Measurements from ENCODE around the gene LKAAEAR1. TPM values are rescaled to one million over a fixed set of nuclear protein-coding genes. Genes with fewer than 3 reads are reported as not detected.

LKAAEAR1 gene
- total RNA-seq, 3 donors from 2014 or later (not counting 1 experiment from before 2014, with no cell fraction given) = not detected

DNA sequence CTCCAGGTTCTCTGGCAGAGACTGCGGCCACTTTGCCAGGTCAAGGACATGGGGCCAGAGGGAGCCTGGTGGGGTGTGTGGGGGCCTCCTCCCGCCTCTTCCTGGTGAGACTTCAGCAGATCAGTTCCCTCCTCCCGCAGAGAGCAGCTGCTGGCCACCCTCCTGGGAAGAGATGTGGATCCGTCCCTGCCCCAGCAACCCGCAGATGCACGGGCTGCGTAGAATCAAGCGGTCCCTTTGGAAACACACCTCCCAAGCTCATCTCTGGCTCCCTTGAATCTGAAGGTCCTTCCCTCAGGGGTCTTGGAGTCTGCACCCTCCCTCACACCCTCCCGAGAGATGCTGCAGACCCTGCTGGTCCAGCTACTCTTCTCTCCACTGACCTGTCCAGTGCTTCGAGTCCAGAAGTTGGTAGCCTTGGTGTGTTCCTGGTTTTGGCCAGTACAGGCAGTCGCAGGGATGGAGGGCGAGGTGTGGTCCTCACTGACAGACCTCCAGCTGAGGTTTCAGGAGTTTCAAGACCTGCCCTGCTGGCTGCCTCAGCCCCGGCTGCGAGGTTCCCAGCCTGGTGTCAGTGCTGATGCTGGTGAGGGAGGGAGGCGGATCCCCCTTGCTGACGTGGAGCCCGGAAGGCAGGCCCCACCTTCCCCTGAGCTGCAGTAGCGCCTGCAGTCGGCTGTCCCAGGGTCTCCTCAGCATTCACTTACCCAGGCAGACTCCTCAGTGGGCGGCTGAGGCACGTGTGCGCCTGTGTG is 23.0 kb upstream of the LKAAEAR1 start, which contains the start of gene NPBWR2:
NPBWR2 (minus strand) TSS at position 585 of the 755 bp plus-strand sequence. CDS start 734 bp downstream, outside the sequence.
- H3K27me3 Mint-ChIP-seq (ENCODE audit: low read depth in 2 of 2) = peaks cover 5 to 22% of the 10 kb centered on the region in 2 donors
- H3K4me3 Mint-ChIP-seq = no peak within 1 kb of the TSS
- 60% methylated on average over 22 of the region's 22 CpGs for WGBS (ENCODE audit: insufficient coverage)
- peak in 2 of 3 donors; percentile 55 to 72 for ATAC-seq
- H3K36me3 Mint-ChIP-seq = no peaks in the 10 kb centered on the region
- Histone ChIP-seq H3K36me3 (ENCODE audit: control insufficient read depth, insufficient read depth, low read length) (no peaks in the 10 kb centered on the region), H3K27ac (ENCODE audit: low read length) (peak within 1 kb of the TSS; percentile 49), H3K4me1 (ENCODE audit: control insufficient read depth, insufficient read depth, low read length) (peaks cover 17% of the 10 kb centered on the region), H3K4me3 (ENCODE audit: low read length) (no peak within 1 kb of the TSS), H3K9me3 (ENCODE audit: control insufficient read depth, insufficient read depth, low read length) (no peaks in the 10 kb centered on the region), H3K27me3 (ENCODE audit: control insufficient read depth, insufficient read depth, low read length) (peaks cover 7% of the 10 kb centered on the region)
- H3K27ac Mint-ChIP-seq = no peak within 1 kb of the TSS
- peaks cover 0 to 15% of the 10 kb centered on the region in 2 donors for H3K4me1 Mint-ChIP-seq
- TF ChIP-seq, protein P1, sequence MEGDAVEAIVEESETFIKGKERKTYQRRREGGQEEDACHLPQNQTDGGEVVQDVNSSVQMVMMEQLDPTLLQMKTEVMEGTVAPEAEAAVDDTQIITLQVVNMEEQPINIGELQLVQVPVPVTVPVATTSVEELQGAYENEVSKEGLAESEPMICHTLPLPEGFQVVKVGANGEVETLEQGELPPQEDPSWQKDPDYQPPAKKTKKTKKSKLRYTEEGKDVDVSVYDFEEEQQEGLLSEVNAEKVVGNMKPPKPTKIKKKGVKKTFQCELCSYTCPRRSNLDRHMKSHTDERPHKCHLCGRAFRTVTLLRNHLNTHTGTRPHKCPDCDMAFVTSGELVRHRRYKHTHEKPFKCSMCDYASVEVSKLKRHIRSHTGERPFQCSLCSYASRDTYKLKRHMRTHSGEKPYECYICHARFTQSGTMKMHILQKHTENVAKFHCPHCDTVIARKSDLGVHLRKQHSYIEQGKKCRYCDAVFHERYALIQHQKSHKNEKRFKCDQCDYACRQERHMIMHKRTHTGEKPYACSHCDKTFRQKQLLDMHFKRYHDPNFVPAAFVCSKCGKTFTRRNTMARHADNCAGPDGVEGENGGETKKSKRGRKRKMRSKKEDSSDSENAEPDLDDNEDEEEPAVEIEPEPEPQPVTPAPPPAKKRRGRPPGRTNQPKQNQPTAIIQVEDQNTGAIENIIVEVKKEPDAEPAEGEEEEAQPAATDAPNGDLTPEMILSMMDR (IDR thresholded peaks at IDR 0.05) = no peak
- intact Hi-C loops (cut with micrococcal nuclease) = no loop called here
- peak; percentile 15 to 59 for DNase-seq
- no peaks in the 10 kb centered on the region for H3K9me3 Mint-ChIP-seq

DNA sequence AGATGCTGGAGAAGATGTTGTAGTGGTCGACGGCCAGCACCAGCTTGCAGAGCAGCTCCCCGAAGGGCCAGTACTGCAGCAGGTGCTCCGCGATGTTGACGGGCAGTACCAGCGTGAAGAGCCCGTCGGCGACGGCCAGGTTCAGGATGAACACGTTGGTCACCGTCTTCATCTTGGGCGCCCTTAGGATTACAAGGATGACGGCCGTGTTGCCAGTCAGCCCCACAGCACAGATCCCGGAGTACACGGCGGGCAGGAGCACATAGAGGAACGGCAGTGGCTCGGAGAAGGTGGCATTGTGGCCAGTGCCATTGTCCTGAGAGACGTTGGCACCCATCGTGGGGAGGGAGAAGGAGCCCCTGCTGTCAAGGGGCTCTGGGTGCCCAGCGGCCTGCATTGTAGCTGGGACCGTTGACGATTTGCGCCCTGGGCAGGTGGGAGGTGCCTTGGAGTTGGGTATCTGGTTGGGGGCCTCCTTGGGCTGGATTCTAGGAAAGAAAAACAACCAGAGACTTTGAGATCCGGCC is 22.3 kb upstream of the LKAAEAR1 start:
- H3K4me1 ChIP-seq (ENCODE audit: control insufficient read depth, insufficient read depth, low read length) = peaks cover 23% of the 10 kb centered on the region
- intact Hi-C loops (cut with micrococcal nuclease) = no loop called here
- DNase-seq = peak in 1 of 2 donors; percentile 14
- peaks cover 12% of the 10 kb centered on the region for H3K27me3 ChIP-seq (ENCODE audit: control insufficient read depth, insufficient read depth, low read length)
- H3K4me3 ChIP-seq (ENCODE audit: low read length) = no peak overlapping the region
- no peaks in the 10 kb centered on the region for H3K36me3 ChIP-seq (ENCODE audit: control insufficient read depth, insufficient read depth, low read length)
- H3K4me1 Mint-ChIP-seq = peaks cover 0 to 18% of the 10 kb centered on the region in 2 donors
- TF ChIP-seq, protein P1 (IDR thresholded peaks at IDR 0.05) = no peak
- H3K36me3 Mint-ChIP-seq = no peaks in the 10 kb centered on the region
- no peak overlapping the region for H3K27ac ChIP-seq (ENCODE audit: low read length)
- WGBS (ENCODE audit: insufficient coverage) = 95% methylated on average over 28 of the region's 28 CpGs
- H3K9me3 Mint-ChIP-seq = no peaks in the 10 kb centered on the region
- H3K27ac Mint-ChIP-seq = no peak overlapping the region
- no peaks in the 10 kb centered on the region for H3K9me3 ChIP-seq (ENCODE audit: control insufficient read depth, insufficient read depth, low read length)
- no peak for ATAC-seq
- peaks cover 7 to 24% of the 10 kb centered on the region in 2 donors for H3K27me3 Mint-ChIP-seq (ENCODE audit: low read depth in 2 of 2)
- H3K4me3 Mint-ChIP-seq = no peak overlapping the region

DNA sequence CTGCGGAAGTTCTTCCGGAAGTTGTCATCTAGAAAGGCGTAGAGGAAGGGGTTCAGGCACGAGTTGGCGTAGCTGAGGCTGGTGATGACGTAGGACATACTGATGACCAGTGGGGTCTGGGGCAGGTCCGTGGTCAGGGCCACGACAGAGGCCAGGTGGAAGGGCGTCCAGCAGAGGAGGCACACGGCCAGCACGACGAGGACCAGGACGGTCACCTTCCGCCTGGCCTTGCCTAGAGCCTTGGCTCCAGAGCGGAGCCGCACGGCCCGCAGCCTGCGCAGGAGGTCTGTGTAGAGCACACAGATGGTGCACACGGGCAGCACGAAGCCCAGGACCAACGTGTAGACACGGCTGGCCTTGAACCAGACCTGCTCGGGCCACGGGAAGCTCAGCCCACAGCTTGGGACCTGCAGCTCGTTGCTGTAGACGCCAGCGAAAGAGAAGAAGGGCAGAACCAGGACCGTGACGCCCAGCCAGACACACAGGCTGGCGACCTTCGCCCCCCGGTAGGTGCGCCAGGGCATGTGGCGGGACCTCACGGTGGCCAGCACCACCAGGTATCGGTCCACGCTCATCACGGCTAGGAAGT is 21.7 kb upstream of the LKAAEAR1 start:
- ATAC-seq (no peak), DNase-seq (peak in 1 of 2 donors; percentile 11)
- no peak overlapping the region for H3K4me3 Mint-ChIP-seq
- no peak overlapping the region for H3K27ac Mint-ChIP-seq
- no peaks in the 10 kb centered on the region for H3K9me3 ChIP-seq (ENCODE audit: control insufficient read depth, insufficient read depth, low read length)
- WGBS (ENCODE audit: insufficient coverage) = 94% methylated on average over 39 of the region's 39 CpGs
- H3K27me3 ChIP-seq (ENCODE audit: control insufficient read depth, insufficient read depth, low read length) = peaks cover 17% of the 10 kb centered on the region
- H3K4me3 ChIP-seq (ENCODE audit: low read length) = no peak overlapping the region
- H3K36me3 ChIP-seq (ENCODE audit: control insufficient read depth, insufficient read depth, low read length) = no peaks in the 10 kb centered on the region
- H3K27ac ChIP-seq (ENCODE audit: low read length) = no peak overlapping the region
- peaks cover 0 to 21% of the 10 kb centered on the region in 2 donors for H3K4me1 Mint-ChIP-seq
- intact Hi-C loops (cut with micrococcal nuclease) = no loop called here
- H3K9me3 Mint-ChIP-seq = no peaks in the 10 kb centered on the region
- H3K4me1 ChIP-seq (ENCODE audit: control insufficient read depth, insufficient read depth, low read length) = peaks cover 28% of the 10 kb centered on the region
- peaks cover 13 to 29% of the 10 kb centered on the region in 2 donors for H3K27me3 Mint-ChIP-seq (ENCODE audit: low read depth in 2 of 2)
- TF ChIP-seq, protein P1 (IDR thresholded peaks at IDR 0.05) = no peak
- H3K36me3 Mint-ChIP-seq = no peaks in the 10 kb centered on the region

Measured in natural killer cell (primary cell).